Measurements from ENCODE around the gene RFTN1.

DNA sequence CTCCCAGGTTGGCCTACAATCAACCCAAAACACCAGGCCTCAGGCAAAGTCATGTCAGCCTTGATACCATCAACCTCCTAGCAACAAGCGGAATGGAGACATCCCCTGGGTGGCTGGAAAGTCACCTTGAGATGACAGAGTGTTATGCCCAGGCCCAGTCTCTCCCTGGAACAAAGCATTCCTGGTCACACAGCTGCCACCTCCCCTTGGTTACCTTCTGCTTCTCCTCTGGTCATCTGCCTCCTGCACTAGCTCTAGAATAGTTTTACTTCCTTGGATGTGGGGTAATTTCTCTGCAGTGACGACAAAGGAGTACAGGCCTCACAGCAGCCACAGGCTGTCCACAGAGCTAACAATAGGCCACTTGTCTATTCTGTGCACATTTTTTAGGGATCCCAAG, 114.9 kb downstream of the RFTN1 start:
- TF ChIP-seq, protein P1, sequence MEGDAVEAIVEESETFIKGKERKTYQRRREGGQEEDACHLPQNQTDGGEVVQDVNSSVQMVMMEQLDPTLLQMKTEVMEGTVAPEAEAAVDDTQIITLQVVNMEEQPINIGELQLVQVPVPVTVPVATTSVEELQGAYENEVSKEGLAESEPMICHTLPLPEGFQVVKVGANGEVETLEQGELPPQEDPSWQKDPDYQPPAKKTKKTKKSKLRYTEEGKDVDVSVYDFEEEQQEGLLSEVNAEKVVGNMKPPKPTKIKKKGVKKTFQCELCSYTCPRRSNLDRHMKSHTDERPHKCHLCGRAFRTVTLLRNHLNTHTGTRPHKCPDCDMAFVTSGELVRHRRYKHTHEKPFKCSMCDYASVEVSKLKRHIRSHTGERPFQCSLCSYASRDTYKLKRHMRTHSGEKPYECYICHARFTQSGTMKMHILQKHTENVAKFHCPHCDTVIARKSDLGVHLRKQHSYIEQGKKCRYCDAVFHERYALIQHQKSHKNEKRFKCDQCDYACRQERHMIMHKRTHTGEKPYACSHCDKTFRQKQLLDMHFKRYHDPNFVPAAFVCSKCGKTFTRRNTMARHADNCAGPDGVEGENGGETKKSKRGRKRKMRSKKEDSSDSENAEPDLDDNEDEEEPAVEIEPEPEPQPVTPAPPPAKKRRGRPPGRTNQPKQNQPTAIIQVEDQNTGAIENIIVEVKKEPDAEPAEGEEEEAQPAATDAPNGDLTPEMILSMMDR (IDR thresholded peaks at IDR 0.05), result no peak
- no peak for TF ChIP-seq EZH2phosphoT487 (IDR thresholded peaks at IDR 0.05)
